ENCODE data around the gene GMPR2.
"Not testable (repeated sequence)": the region's sequence is repeated elsewhere in the genome, so short reads cannot be mapped to it uniquely, and the experiment has no call there.

The GMPR2 gene

DNA sequence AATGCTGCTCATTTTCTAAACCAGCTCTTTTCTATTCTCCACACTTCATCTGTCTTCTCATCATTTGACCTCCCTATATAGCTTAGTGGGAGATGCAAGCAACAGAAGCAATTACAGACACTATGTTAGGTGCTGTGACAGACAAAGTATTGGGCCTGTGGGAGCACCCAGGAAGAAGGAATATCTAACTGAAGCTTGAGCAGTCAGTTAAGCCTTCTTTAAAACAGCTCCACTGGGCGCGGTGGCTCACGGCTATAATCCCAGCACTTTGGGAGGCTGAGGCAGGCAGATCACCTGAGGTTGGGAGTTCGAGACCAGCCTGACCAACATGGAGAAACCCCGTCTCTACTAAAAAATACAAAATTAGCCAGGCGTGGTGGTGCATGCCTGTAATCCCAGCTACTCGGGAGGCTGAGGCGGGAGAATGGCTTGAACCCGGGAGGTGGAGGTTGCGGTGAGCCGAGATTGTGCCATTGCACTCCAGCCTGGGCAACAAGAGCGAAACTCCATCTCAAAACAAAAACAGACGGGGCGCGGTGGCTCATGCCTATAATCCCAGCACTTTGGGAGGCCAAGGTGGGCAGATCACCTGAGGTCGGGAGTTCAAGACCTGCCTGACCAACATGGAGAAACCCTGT is 29.4 kb upstream of the GMPR2 start:
- DNase-seq = not testable (repeated sequence)

DNA sequence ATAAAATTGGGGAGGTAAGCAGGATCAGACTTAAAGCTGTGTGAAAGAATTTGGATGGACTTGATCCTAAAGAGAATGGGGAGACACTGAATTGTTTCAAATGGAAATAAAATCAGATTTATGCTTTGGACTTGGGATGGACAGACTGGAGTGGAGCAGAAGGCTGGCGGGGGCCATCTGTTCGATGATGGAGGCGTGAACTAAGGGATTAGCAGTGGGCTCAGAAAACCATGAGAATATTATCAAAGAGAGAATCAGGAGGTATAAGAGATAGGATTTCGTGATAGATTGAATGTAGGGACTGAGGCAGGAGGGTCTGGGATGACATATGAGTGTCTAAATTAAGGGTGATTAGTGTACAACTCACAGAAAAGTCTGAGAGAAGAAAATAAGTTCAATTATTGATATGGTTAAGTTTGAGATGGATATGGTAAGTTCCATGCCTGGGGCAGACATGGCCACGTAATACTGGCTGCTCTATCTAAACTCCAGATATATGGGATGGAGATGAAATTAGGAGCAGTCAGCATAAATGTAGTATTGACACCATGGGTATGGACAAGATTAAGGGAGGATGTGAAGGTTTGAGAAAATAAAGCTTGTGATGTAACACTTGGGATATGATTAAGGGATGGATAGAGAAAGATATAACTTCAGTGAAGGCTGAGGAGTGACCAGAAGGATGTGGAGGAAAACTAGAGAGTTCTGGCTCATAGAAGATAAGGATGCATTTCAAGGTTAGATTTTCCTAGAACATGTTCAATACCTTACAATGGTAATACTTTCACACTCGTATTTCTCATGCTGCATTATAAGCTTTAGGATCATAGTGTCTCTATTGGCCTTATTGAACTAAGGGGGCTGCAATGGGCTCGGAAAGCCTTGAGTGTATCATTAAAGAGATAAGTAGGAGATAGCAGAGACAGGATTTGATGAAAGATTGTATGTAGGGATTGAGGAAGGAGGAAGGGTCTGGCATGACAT is 28.3 kb upstream of the GMPR2 start:
- no peak for DNase-seq

DNA sequence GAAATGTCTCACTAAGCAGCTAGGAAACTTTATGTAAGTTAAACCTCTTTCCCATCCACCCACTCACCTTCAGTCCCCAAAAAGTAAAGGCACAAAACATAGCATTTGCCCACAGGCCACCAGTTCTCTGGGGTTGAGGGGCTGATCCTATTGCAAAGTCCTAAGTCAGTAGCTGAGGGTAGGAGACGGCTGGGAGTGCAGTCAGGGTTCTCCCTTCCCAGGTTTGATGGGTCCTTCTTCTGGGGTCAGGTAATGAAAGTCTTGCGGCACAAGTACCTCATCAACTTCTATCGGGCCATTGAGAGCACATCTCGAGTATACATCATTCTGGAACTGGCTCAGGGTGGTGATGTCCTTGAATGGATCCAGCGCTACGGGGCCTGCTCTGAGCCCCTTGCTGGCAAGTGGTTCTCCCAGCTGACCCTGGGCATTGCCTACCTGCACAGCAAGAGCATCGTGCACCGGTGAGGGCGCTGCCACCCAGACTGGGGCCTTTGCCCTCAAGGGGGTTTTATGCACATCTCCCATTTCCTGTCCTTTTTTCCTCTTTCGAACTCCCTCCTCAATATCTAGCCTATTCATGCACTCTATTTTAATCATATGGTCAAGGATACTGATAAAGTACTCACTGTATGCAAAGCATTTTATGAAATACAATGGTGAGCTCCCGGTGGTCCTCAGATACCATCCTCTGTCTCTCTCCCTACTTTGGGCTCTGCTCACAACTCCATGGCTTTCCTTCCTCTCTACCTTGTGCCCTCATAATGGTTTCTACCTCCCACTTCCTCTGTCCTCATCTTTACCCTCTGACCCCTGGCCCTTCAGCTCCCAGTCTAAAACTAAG is 26.2 kb upstream of the GMPR2 start:
- no peak for DNase-seq

DNA sequence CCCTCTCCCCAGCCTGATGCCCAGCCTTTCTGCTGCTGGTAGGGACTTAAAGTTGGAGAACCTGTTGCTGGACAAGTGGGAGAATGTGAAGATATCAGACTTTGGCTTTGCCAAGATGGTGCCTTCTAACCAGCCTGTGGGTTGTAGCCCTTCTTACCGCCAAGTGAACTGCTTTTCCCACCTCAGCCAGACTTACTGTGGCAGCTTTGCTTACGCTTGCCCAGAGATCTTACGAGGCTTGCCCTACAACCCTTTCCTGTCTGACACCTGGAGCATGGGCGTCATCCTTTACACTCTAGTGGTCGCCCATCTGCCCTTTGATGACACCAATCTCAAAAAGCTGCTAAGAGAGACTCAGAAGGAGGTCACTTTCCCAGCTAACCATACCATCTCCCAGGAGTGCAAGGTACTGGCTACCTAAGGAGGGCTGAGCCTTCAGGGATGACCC is 25.6 kb upstream of the GMPR2 start:
- no peak for DNase-seq

DNA sequence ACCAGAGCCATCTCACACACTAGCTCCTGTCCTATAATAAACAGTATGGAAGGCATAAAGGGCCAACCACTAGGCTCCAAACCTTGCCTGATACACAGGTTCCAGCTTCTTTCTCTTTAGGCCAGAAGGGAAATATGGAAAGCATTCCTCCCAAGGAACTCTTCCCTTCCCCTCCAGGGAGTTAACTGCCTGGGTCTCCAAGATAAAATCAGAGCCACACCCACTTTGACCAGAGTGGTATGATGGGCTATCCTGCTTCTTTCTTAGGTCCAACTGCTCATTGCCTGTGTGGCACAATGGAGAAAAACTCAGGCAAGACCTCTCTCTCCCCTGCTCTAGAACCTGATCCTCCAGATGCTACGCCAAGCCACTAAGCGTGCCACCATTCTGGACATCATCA is 25.1 kb upstream of the GMPR2 start:
- no peak for DNase-seq

DNA sequence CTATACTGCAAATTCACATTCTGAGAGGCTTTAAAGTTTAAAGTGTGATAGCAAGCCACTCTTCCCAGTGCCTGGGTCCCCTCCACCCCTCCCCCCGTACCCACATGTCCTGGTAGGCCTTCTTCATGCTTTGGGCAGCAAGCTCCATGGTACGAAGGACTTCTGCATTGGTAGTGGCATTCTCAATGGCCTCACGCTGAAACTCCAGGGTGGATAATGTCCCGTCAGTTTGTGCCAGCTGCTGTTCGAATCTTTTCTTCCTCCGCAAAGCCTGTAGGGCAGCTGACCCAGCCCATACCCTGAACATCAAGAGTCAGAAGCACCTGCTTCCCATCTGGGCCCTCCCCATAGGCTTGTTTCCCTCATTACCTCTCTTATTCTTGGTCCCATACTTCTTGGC is 21.4 kb upstream of the GMPR2 start:
- no peak for DNase-seq

DNA sequence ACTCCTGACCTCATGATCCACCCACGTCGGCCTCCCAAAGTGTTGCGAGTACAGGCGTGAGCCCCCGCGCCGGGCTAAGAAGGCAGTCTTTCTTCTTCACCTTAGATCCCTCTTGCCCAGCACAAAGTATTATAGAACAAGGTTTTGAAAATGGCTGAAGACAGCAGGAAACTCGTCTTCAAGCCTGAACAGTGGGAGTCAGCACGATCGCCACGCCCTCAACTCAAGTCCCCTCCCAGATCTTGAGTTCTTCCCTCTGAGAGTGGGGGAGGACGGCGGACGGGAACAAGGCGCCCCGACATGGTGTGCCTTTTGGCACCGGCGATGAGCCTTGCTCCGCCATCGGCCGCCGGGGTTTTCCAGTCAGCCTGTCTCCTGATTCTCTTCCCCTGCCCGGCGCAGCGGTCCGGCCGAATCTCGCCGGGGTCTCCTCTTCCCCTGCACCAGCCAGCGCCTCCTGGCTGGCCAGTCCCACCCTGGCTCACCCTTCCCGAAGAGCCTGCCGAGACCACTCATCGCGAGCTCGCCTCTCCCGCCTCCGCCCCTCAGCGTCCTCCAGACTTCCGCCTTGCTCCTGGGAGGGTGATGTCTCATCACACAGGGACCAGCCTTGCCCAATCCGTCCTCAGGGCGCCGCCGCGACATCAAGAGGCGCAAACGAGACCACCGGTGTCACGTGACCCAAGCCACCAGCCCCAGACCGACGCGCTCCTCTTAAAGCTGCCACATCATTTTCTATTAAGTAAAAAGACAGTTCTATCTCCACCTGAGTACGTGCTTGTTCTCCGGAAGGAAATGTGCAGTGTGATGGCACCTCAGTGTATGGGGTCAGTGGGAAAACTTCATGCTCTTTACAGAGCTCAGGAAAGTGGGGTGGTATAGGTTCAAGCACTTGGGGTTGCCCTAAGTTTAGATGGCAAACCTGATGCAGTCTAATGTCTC is 19.5 kb upstream of the GMPR2 start, which contains the start of gene CHMP4A:
TSS of gene CHMP4A (minus strand) at position 565 of the 942 bp plus-strand sequence. CDS start at position 516, 49 bp downstream.
- DNase-seq = peak; percentile 92 to 94

DNA sequence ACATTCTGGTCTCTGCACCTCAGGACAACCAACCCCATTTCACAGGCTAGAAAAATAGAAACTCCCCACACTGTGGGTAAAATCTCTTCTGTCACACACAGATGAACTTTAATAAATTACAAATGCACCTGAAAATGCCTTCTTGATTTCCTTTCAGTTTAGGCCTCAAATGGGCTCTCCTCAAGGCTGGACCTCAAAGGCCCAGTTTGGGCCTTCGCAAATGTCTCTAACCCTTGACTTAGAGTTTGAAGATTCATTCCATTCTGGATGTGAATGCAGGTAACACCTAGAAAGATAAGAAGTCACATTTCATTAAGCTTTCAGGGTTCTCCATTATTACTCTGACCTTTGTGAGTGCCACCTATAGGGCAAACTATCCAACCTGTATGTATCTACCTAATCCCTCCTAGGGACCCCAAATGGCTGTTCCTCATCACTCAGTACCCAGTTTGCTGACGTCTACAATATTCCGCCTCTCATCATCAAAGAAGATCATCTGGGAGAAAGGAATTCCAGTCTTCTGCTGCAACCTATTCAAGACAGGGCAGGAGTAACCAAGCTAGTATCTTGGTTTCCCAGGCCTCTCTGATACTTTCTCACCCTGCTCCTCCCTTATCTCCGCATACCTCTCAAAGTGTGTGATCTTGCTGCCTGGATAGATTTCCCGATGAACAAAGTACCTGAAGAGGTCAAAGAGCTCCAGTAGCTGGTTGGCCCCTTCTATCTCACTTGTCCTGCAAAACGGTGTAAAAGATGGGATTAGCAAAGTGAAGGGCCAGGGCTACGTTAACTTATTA is 18.7 kb upstream of the GMPR2 start:
- no peak for DNase-seq

DNA sequence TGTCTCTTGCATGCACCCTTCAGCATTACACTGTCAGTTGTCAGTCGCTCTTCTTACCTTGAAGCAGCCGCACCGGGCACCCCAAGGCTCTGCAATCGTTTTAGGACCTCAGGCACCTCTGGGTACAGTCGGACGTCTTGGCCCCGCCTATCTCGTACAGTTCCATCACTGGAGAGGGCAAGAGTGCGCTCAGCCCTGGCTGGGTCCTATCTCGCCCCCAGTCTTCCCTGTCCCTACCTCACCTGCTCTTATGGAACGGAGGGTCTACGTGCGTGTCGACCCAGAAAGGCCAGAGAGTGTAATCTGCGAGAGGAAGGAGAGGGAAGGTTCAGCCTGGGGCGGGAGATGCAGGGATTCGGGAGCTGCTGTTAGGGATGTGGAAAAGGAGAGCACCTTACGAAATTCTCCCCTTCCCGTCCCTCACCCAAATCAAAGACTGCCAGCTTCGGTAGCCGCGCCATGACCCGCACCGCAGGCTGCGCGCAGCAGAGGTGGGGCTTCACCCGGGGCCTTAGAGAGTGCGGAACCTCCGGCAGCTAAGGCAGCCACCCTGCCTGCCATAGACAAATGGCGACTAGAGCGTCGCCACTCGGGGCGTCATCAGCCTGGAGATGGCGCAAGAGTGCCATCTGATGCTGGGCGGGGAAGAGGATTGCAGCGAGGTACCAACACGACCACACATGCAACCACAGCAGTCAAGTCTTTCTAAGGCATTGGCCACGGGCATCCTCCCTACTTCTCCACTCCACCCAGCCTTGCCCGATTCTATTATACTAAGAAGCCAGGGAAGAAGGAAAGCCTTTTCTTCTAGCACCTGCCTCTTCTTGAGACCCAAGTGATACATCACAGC is 17.0 kb upstream of the GMPR2 start, which contains the start of gene MDP1:
TSS of gene MDP1 (minus strand) at position 572 of the 850 bp plus-strand sequence. CDS start at position 461, 111 bp downstream.
- DNase-seq = peak; percentile 79 to 85

DNA sequence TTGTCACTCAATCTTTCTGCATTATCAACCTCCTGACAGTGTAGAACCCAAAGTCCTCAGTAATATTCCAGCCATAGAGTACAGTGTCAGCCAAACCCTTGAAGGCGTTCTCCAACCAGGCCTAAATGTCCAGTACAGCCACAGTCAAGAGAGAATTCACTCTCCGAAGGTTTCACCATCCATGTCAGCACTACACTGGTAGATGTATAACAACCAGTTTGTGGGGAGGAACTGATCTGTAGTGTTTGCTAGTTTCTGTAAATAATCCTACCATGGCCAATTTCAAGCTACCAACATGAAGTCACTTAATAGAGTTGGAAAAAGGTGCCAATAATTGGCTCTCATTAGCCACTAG is 16.4 kb upstream of the GMPR2 start:
- no peak for DNase-seq

DNA sequence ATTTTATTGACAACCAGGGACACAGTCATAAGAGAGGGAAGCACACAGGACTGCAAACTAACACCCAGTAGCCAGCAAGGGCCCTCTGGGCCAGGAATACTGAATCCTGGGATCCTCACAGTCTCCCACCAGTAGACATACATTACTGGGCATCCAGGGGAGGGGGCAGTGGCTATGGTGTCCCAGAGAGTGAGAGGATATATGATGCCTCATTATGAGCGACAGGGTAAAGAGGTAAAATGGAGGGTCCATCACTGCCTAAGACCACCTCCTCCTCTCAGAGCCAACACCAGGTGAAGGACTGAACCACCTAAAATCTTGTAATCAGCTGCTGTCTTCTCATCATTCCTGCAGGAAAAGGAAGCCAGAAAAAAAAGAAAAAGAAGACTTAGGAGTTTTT is 15.9 kb upstream of the GMPR2 start:
- not testable (repeated sequence) for DNase-seq

DNA sequence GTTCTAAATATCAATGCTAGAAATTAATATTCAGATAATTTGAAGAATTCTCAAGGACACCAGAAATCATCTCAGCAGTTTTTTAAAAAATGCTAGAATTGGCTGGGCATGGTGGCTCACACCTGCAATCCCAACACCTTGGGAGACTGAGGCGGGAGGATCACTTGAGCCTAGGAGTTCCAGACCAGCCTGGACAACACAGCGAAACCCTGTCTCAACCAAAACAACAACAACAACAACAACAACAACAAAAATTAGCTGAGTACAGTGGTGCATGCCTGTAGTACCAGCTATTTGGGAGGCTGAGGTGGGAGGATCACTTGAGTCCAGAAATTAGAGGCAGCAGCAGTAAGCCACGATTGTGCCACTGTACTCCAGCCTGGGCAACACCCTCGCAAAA is 13.6 kb upstream of the GMPR2 start:
- DNase-seq = no peak

DNA sequence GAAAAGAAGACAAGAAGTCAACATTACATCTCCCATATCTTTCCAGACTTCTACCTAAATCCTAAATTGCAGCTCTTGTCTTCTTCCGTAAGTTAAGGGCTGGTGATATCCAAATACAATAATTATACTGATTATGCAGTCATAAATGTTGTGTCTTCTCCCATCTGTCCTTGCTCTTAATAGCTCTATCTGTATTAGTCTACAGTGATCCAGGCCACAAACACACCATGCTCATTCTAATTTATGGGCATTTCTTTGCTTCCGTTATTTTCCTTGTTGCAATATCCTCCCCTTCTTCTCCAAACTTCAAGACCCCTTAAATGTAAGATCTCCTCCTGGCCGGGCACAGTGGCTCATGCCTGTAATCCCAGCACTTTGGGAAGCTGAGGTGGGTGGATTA is 13.2 kb upstream of the GMPR2 start:
- no peak for DNase-seq

DNA sequence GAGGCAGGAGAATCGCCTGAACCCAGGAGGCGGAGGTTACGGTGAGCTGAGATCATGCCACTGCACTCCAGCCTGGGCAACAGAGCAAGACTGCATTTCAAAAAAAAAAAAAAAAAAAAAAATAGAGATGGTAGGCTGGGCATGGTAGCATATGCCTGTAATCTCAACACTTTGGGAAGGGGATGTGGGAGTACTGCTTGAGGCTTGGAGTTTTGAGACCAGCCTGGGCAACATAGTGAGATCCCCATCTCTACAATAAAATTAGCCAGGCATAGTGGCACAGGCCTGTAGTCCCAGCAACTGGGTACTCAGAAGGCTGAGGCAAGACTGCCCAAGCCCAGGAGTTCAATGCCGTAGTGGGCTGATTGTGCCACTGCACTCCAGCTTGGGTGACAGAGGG is 9.7 kb upstream of the GMPR2 start:
- DNase-seq = not testable (repeated sequence)

DNA sequence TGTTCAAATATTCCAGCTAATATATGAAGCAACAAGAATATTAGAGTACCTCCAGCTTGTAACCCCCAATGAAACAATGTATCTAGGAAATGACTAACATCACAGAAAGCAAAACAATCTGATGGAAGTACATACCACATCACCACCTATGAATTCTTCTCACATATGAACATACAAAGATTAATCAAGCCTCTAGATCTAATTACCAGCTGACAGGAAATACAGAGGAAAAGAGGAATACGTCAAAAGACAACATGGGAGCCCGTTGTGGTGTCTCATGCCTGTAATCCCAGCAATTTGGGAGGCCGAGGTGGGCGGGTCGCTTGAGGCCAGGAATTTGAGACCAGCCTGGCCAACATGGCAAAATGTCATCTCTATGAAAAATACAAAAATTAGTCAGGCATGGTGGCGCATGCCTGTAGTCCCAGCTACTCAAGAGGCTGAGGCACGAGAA is 8.1 kb upstream of the GMPR2 start:
- no peak for DNase-seq

DNA sequence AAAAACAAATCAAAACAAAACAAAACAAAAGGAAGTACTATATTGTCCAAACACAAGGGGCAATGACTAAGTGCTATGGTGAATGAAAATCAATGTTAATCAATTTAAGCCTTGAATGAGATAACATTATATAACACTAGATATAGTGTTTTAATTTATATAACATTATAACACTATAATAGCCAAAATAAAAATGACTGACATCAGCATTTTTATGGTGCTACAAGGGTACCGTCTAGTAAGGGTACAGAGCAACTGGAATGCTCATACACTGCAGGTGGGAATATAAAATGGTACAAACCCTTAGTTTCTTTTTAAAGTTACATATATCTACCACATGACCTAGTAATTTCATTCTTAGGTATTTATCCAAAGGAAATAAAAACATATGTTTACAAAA is 6.3 kb upstream of the GMPR2 start:
- no peak for DNase-seq

DNA sequence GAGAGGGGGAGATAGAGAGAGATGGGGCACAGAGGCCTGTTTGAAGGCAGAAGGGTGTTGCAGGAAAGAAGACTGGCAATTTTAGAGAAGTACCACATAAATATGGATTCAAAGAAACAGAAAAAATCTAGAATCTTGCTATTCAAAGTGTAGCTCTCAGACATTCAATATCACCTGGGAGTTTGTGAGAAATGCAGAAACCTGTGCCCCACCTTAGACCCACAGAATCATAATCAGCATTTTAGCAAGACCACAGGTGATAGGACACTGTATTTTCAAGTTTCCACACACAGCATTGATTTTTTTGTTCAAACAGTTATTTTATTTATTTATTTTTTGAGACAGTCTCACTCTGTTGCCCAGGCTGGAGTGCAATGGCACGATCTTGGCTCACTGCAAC is 3.8 kb upstream of the GMPR2 start:
- DNase-seq = no peak

DNA sequence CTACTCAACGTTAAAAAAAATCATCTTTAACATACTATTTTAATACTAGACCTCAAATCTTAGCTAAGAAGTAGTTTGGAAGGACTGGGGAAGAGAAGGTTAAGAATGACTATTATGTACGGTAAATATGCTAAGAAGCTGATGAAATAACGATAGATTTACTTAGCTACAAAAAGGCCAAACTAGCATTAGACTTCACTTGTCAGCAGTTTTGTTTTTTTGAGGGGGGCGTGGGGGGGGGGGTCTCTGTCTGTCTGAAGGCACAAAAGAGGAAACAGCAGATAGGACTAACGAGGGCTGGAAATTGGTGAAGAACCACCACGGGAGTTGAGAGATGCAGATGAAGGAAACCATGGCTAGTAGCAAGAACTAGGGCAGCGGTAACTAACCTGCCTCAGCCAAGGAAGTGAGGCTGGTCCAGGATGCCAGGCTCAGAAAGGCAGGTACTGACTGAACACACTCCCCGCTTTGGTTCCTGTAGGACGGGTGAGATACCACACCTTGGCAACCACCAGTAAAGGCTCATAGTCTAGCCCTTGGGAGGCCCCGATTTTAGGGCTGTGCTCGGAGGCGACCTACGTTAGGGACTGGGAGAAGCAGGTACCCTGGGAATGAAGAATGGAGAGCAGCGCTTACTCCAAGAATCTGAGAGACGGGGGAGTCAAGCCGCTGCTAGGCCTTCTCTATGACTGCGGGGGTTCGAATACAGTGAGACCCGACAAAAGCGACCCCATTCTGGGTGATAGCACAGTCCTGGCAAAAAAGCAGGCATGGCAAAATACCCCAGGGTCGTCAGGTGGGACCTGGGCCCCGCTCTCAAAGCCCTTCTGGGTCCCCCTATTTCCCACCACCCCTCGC is 1.2 kb upstream of the GMPR2 start:
- DNase-seq = peak in 1 of 2 experiments; percentile 12

DNA sequence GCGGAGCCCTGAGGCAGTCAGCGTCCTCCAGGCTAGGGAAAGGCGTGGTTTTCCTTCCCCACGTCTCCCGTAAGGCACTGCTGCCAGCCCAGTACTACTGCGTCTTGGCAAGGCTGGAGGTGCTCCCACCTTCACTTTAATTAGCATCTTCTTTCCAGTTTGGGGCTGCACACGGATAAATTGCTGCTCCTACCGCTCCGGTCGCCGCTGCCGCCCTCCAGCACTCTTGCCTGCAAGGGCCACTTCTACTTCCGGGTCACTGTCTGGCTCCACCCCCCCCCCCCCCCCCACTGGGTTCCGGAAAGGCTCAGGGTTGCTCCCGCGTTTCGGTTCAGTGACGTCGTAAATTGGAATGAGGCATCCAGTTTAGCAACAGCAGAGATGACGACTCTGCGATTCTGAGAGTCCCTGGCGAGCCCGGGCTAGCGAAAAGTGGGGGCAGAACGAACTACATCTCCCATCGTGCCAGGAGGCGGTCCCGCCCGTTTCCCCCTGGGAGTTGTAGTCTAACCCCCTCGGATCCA is 546 bp upstream of the GMPR2 start, which contains the start of gene NEDD8:
TSS of gene NEDD8 (minus strand) at position 247 of the 524 bp plus-strand sequence. CDS start at position 147, 100 bp downstream.
- DNase-seq = peak; percentile 84 to 92

All from stimulated activated CD4-positive, alpha-beta T cell treated with anti-CD3 and anti-CD28 coated beads, Interleukin-4, amount 100 ng/mL, for 4 hours (primary cell).